ENCODE data around the gene E2F1. TPM values are rescaled to one million over a fixed set of nuclear protein-coding genes. Genes with fewer than 3 reads are reported as not detected.

The E2F1 gene
- total RNA-seq, 3 donors from 2014 or later, result 0.33 to 2.2 (median 0.88) TPM

DNA sequence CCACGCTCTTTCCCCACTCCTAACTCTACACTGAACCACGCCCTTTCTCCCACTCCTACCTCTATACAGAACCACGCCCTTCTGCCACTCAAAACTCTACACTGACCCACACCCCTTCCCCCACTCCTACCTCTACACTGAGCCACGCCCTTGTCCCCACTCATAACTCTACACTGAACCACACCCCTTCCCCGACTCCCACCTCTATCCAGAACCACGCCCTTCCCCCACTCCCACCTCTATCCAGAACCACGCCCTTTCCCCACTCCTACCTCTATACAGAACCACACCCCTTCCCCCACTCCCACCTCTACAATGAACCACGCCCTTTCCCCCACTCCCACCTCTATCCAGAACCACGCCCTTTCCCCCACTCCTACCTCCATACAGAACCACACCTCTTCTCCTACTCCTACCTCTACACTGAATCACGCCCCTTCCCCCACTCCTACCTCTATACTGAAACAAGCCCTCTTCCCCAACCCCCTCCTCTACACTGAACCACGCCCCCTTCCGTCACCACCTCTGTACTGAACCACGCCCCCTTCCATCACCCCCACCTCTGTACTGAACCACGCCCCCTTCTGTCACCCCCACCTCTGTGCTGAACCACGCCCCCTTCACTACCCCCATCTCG is 23.8 kb upstream of the E2F1 start:
- intact Hi-C loops (cut with DNase I; ENCODE audit: low total_unique reads), result no loop called here
- no peak for TF ChIP-seq POLR2A (IDR thresholded peaks at IDR 0.05)
- TF ChIP-seq, protein P1, sequence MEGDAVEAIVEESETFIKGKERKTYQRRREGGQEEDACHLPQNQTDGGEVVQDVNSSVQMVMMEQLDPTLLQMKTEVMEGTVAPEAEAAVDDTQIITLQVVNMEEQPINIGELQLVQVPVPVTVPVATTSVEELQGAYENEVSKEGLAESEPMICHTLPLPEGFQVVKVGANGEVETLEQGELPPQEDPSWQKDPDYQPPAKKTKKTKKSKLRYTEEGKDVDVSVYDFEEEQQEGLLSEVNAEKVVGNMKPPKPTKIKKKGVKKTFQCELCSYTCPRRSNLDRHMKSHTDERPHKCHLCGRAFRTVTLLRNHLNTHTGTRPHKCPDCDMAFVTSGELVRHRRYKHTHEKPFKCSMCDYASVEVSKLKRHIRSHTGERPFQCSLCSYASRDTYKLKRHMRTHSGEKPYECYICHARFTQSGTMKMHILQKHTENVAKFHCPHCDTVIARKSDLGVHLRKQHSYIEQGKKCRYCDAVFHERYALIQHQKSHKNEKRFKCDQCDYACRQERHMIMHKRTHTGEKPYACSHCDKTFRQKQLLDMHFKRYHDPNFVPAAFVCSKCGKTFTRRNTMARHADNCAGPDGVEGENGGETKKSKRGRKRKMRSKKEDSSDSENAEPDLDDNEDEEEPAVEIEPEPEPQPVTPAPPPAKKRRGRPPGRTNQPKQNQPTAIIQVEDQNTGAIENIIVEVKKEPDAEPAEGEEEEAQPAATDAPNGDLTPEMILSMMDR (IDR thresholded peaks at IDR 0.05), result no peak
- TF ChIP-seq POLR2AphosphoS5 (IDR thresholded peaks at IDR 0.05), result no peak
- H3K4me3 ChIP-seq, result no peak overlapping the region
- H3K9me3 ChIP-seq, result no peaks in the 10 kb centered on the region
- H3K27ac ChIP-seq, result no peak overlapping the region
- DNase-seq (ENCODE audit: low spot score in 2 of 2), result no peak
- H3K36me3 ChIP-seq, result no peaks in the 10 kb centered on the region
- H3K27me3 ChIP-seq, result no peaks in the 10 kb centered on the region
- no peaks in the 10 kb centered on the region for H3K4me1 ChIP-seq

DNA sequence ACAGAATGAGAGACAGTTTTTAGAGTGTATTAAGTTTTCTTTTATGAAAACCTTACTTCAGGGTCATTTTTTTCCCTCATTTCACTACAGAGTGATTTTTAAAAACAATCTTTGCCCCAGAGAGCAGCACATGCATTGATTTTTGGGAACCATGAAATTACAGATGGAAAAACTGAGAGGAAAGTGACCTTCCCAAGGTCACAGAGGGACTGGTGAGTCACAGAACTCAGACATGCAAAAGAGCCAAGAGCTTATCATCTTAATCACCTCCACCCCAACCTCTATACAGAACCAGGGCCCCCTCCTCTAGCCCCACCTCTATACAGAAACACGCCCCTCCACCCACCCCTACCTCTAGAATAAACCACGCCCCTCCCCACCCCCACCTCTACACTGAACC is 23.2 kb upstream of the E2F1 start:
- intact Hi-C loops (cut with DNase I; ENCODE audit: low total_unique reads), result no loop called here
- no peaks in the 10 kb centered on the region for H3K27me3 ChIP-seq
- H3K36me3 ChIP-seq, result no peaks in the 10 kb centered on the region
- H3K4me3 ChIP-seq, result no peak overlapping the region
- no peak for DNase-seq (ENCODE audit: low spot score in 2 of 2)
- no peaks in the 10 kb centered on the region for H3K9me3 ChIP-seq
- no peak for TF ChIP-seq POLR2A (IDR thresholded peaks at IDR 0.05)
- no peak for TF ChIP-seq POLR2AphosphoS5 (IDR thresholded peaks at IDR 0.05)
- TF ChIP-seq, protein P1 (IDR thresholded peaks at IDR 0.05), result no peak
- H3K27ac ChIP-seq, result no peak overlapping the region
- no peaks in the 10 kb centered on the region for H3K4me1 ChIP-seq

DNA sequence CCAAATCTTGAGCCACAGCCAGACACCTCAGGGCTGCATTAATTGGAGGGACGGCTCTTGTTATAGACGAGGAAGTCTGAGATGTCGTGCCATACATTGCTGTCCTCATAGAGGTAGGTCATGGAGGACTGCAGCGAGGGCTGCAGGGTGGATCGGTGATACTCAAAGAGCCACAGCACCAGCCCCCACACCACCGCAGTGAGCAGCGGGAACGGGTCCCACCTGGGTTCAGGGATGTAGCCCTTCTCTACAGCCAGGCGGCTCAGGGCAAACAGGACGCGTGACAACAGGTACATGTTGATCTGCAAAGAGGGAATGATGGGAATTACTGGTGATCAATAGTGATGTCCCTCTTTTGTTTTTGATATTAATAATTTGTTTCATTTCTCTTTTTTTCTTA is 21.5 kb upstream of the E2F1 start:
- TF ChIP-seq, protein P1 (IDR thresholded peaks at IDR 0.05), result no peak
- no peak for TF ChIP-seq POLR2A (IDR thresholded peaks at IDR 0.05)
- TF ChIP-seq POLR2AphosphoS5 (IDR thresholded peaks at IDR 0.05), result no peak
- H3K27ac ChIP-seq, result no peak overlapping the region
- no peak overlapping the region for H3K4me3 ChIP-seq
- H3K36me3 ChIP-seq, result no peaks in the 10 kb centered on the region
- intact Hi-C loops (cut with DNase I; ENCODE audit: low total_unique reads), result no loop called here
- H3K4me1 ChIP-seq, result no peaks in the 10 kb centered on the region
- H3K9me3 ChIP-seq, result no peaks in the 10 kb centered on the region
- H3K27me3 ChIP-seq, result no peaks in the 10 kb centered on the region
- no peak for DNase-seq (ENCODE audit: low spot score in 2 of 2)

DNA sequence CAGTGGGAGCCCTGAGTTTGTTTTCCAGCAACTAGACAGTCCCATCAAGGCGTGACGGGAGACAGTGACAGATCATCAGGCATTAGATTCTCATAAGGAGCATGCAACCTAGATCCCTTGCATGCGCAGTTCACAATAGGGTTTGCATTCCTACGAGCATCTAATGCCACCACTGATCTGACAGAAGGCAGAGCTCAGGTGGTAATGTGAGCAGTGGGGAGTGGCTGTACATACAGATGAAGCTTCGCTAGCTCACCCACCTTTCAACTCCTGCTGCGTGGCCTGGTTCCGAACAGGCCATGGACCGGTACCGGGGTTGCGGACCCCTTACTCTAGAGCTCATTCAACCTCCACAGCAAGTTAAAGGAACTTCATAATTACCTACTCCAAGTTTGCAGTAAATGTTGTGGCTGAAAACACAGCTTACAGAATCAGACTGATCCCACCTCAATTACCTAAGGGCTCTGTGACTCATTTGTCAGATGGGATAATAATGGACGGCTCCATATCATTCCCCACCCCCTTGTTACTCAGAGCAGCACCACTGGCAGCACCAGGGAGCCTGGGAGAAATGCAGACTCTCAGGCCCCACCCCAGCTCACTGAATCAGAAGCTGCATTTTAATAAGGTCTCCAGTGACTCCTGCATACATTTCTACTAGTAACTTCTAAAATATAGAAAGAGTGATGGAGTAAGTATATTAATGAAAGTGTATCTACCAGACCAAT is 18.2 kb upstream of the E2F1 start:
- TF ChIP-seq POLR2AphosphoS5 (IDR thresholded peaks at IDR 0.05) (no peak), POLR2A (IDR thresholded peaks at IDR 0.05) (no peak)
- TF ChIP-seq, protein P1 (IDR thresholded peaks at IDR 0.05), result no peak
- Histone ChIP-seq H3K4me3 (no peak overlapping the region), H3K9me3 (no peaks in the 10 kb centered on the region), H3K4me1 (no peaks in the 10 kb centered on the region), H3K27ac (no peak overlapping the region), H3K27me3 (no peaks in the 10 kb centered on the region), H3K36me3 (no peaks in the 10 kb centered on the region)
- intact Hi-C loops (cut with DNase I; ENCODE audit: low total_unique reads), result no loop called here
- no peak for DNase-seq (ENCODE audit: low spot score in 2 of 2)

DNA sequence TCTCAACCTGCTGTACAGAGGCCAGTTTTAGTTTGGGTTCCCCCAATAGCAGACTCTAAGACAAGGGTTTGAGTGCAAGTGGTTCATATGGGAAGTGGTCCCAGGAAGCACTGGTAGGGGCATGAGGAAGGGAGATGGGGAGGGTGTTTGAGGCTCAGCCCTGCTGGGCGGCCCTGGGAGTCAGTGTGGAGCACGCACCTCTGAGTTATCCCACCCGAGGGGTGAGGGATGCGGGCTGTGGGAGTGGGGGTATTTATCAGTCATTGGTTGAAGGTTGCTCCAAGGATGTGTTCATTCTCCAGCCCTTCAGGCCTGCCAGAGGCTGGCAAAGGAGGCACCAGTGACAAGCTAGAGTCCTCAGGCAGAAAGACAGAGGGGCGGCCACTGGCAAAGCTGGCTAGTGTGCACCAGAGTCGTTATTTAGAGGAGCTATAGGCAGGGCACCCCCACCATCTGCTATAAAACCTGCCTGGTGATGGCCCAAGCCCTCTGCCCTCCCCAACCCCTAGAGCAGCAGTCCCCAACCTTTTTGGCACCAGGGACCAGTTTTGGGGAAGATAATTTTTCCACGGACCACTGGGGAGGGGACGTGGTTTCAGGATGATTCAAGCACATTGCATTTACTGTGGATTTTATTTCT is 17.4 kb upstream of the E2F1 start:
- TF ChIP-seq, protein P1 (IDR thresholded peaks at IDR 0.05), result no peak
- TF ChIP-seq POLR2AphosphoS5 (IDR thresholded peaks at IDR 0.05), result no peak
- TF ChIP-seq POLR2A (IDR thresholded peaks at IDR 0.05), result no peak
- no peak overlapping the region for H3K27ac ChIP-seq
- no peaks in the 10 kb centered on the region for H3K27me3 ChIP-seq
- no peak for DNase-seq (ENCODE audit: low spot score in 2 of 2)
- no peaks in the 10 kb centered on the region for H3K4me1 ChIP-seq
- H3K9me3 ChIP-seq, result no peaks in the 10 kb centered on the region
- no peaks in the 10 kb centered on the region for H3K36me3 ChIP-seq
- H3K4me3 ChIP-seq, result no peak overlapping the region
- intact Hi-C loops (cut with DNase I; ENCODE audit: low total_unique reads), result no loop called here
